Astrocyte (in vitro differentiated cells and primary cell): ENCODE measurements around the gene TMC1. TPM values are rescaled to one million over a fixed set of nuclear protein-coding genes. Genes with fewer than 3 reads are reported as not detected.

Experiments
- DNase-seq: peaks from one replicate; pipeline ENCODE4 v3.0.0-alpha.2; 2010; ENCODE audit warnings: low read depth
- FAIRE-seq: peaks from 2 replicates; lab custom pipeline; 2011; peaks lifted over from hg19 to GRCh38; lab: Jason Lieb, UNC
- H2AFZ ChIP-seq: 2 replicates; pipeline ENCODE4 v1.6.0; 2012; ENCODE audit warnings: low read depth, low read length, inconsistent platforms
- H3K27ac ChIP-seq: 2 replicates; pipeline ENCODE4 v1.5.1; 2011; ENCODE audit warnings: low read depth, low read length, inconsistent platforms
- H3K27me3 ChIP-seq: 2 replicates; pipeline ENCODE4 v1.6.0; 2011; ENCODE audit warnings: low read length, inconsistent platforms; ENCODE audit not compliant: insufficient read depth
- H3K36me3 ChIP-seq: 2 replicates; pipeline ENCODE4 v1.5.1; 2011; ENCODE audit warnings: low read length, inconsistent platforms; ENCODE audit not compliant: insufficient read depth
- H3K4me1 ChIP-seq: 2 replicates; pipeline ENCODE4 v1.5.1; 2011; ENCODE audit warnings: low read length, inconsistent platforms; ENCODE audit not compliant: insufficient read depth
- H3K4me2 ChIP-seq: 2 replicates; pipeline ENCODE4 v1.6.0; 2012; ENCODE audit warnings: low read length, inconsistent platforms
- H3K4me3 ChIP-seq: 2 replicates; pipeline ENCODE4 v1.5.1; 2011; ENCODE audit warnings: low read depth, mild to moderate bottlenecking, low read length, inconsistent platforms; ENCODE audit not compliant: insufficient read depth
- H3K79me2 ChIP-seq: 2 replicates; pipeline ENCODE4 v1.6.0; 2012; ENCODE audit warnings: mild to moderate bottlenecking, low read length, inconsistent platforms; ENCODE audit not compliant: insufficient read depth
- H3K9ac ChIP-seq: 2 replicates; pipeline ENCODE4 v1.6.0; 2012; ENCODE audit warnings: mild to moderate bottlenecking, low read length, inconsistent platforms
- H3K9me3 ChIP-seq: 2 replicates; pipeline ENCODE4 v1.5.1; 2012; ENCODE audit warnings: low read depth, mild to moderate bottlenecking, low read length, inconsistent platforms; ENCODE audit not compliant: insufficient read depth
- H4K20me1 ChIP-seq: 2 replicates; pipeline ENCODE4 v1.6.0; 2012; ENCODE audit warnings: low read length, inconsistent platforms; ENCODE audit not compliant: insufficient read depth
- H3K27ac Mint-ChIP-seq: one replicate; pipeline ENCODE4 v1.8.0; 2021; ENCODE audit warnings: mild to moderate bottlenecking, mixed read lengths; ENCODE audit not compliant: unreplicated experiment
- H3K27me3 Mint-ChIP-seq: one replicate; pipeline ENCODE4 v1.8.0; 2021; ENCODE audit warnings: low read depth, mixed read lengths; ENCODE audit not compliant: unreplicated experiment
- H3K36me3 Mint-ChIP-seq: one replicate; pipeline ENCODE4 v1.8.0; 2021; ENCODE audit warnings: low read depth, mixed read lengths; ENCODE audit not compliant: unreplicated experiment
- H3K4me1 Mint-ChIP-seq: one replicate; pipeline ENCODE4 v1.8.0; 2021; ENCODE audit warnings: low read depth, mixed read lengths; ENCODE audit not compliant: unreplicated experiment
- H3K4me3 Mint-ChIP-seq: one replicate; pipeline ENCODE4 v1.8.0; 2021; ENCODE audit warnings: mild to moderate bottlenecking, moderate library complexity, mixed read lengths; ENCODE audit not compliant: unreplicated experiment
- H3K9me3 Mint-ChIP-seq: one replicate; pipeline ENCODE4 v1.8.0; 2021; ENCODE audit warnings: mild to moderate bottlenecking, mixed read lengths; ENCODE audit not compliant: unreplicated experiment
- CTCF ChIP-seq: IDR thresholded peaks from 2 replicates; pipeline ENCODE4 v1.5.1; 2011; ENCODE audit warnings: low read depth, mild to moderate bottlenecking, inconsistent platforms, low read length, moderate library complexity; ENCODE audit not compliant: insufficient read depth
- EZH2 ChIP-seq: IDR thresholded peaks from 2 replicates; pipeline ENCODE4 v1.6.1; 2012; ENCODE audit warnings: mild to moderate bottlenecking, low read length, inconsistent platforms; ENCODE audit not compliant: insufficient read depth
- total RNA-seq: library from RNA; stranded (reverse); gene quantifications from 2 replicates; pipeline ENCODE4 v1.2.1, GENCODE V29; 2021

The TMC1 gene
- total RNA-seq, 1 donor from 2014 or later = not detected

- Mint-ChIP-seq H3K9me3 (no peaks in the 10 kb centered on the region), H3K27me3 (no peaks in the 10 kb centered on the region), H3K36me3 (no peaks in the 10 kb centered on the region), H3K27ac (no peak overlapping the region), H3K4me1 (peaks cover 15% of the 10 kb centered on the region), H3K4me3 (no peak overlapping the region)
- Histone ChIP-seq H3K9ac (no peak overlapping the region), H3K4me2 (no peak overlapping the region), H3K27me3 (no peaks in the 10 kb centered on the region), H3K4me1 (no peaks in the 10 kb centered on the region), H3K36me3 (no peaks in the 10 kb centered on the region), H2AFZ (no peak overlapping the region), H4K20me1 (no peaks in the 10 kb centered on the region), H3K9me3 (no peaks in the 10 kb centered on the region), H3K4me3 (no peak overlapping the region), H3K27ac (no peak overlapping the region), H3K79me2 (no peaks in the 10 kb centered on the region)
- FAIRE-seq (peak; percentile 66), DNase-seq (peak; percentile 36)
- TF ChIP-seq EZH2 = no peak
- peak; percentile 79 for TF ChIP-seq CTCF
Observed at GRCh38 chr9:72592502-72593403, 71.3 kb downstream of the TMC1 start.

- H3K9me3 Mint-ChIP-seq = no peaks in the 10 kb centered on the region
- no peak for FAIRE-seq
Observed at GRCh38 chr9:72596451-72597180, 75.2 kb downstream of the TMC1 start.

More at GRCh38 chr9:72596451-72597180, 75.2 kb downstream of the TMC1 start:
- Histone ChIP-seq H3K4me1 (no peaks in the 10 kb centered on the region), H3K27me3 (no peaks in the 10 kb centered on the region), H3K9me3 (no peaks in the 10 kb centered on the region), H3K36me3 (no peaks in the 10 kb centered on the region), H3K79me2 (no peaks in the 10 kb centered on the region), H3K4me2 (no peak overlapping the region), H3K4me3 (no peak overlapping the region), H4K20me1 (no peaks in the 10 kb centered on the region), H2AFZ (no peak overlapping the region), H3K27ac (no peak overlapping the region), H3K9ac (no peak overlapping the region)
- H3K36me3 Mint-ChIP-seq = no peaks in the 10 kb centered on the region
- TF ChIP-seq EZH2 = no peak
- no peak for TF ChIP-seq CTCF
- H3K27me3 Mint-ChIP-seq = no peaks in the 10 kb centered on the region
- peaks cover 6% of the 10 kb centered on the region for H3K4me1 Mint-ChIP-seq
- peak; percentile 44 for DNase-seq
- no peak overlapping the region for H3K27ac Mint-ChIP-seq
- H3K4me3 Mint-ChIP-seq = no peak overlapping the region
